Measurements from ENCODE around the gene CXorf65.

Gene CXorf65

DNA sequence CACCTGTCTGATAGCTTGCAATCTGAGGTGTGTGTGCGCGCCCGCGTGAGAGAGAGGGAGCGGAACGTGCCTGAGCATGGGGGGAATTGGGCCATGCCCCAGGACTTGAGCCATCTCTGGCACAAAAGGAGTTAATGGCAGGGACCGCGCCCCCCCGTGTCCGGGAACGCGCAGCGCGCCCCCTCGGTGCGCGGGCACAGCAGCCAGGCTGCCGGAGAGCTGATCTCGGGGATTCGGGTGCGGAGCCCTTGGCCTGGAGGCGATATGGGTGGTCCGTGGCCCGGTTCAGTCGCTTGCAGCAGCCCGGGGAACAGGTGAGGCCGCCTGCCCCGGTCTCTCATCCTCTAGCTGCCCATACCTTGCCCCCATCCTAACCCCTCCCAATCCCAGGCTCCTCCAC, 38.1 kb upstream of the CXorf65 start, which contains the start of gene NLGN3:
NLGN3 (plus strand) TSS at position 191 of the 400 bp plus-strand sequence. CDS start 2,909 bp downstream, outside the sequence.
- no peaks in the 10 kb centered on the region for H3K79me2 ChIP-seq (ENCODE audit: low read length)
- no peak within 1 kb of the TSS for H3K27ac ChIP-seq (ENCODE audit: low read length)
- no peaks in the 10 kb centered on the region for H3K27me3 ChIP-seq (replicated peaks; ENCODE audit: insufficient read depth, low read length)
- H3K9me2 ChIP-seq (replicated peaks; ENCODE audit: insufficient read depth, low read length) = no peaks in the 10 kb centered on the region
- H2AFZ ChIP-seq (ENCODE audit: low read length) = no peak within 1 kb of the TSS
- no peaks in the 10 kb centered on the region for H3K36me3 ChIP-seq (replicated peaks; ENCODE audit: insufficient read depth, low read length)
- DNase-seq = no peak
- no peak within 1 kb of the TSS for H3K9ac ChIP-seq (ENCODE audit: low read length)
- no peaks in the 10 kb centered on the region for H3F3A ChIP-seq (ENCODE audit: insufficient read depth, low read length)
- H3K9me3 ChIP-seq (replicated peaks; ENCODE audit: insufficient read depth, low read length) = no peaks in the 10 kb centered on the region
- H3K4me2 ChIP-seq (ENCODE audit: low read depth, low read length) = no peak within 1 kb of the TSS
- TF ChIP-seq EZH2 (optimal IDR thresholded peaks at IDR 0.05; ENCODE audit: low read depth, low read length) (no peak), EZH2phosphoT487 (IDR thresholded peaks at IDR 0.05; ENCODE audit: low read length) (no peak)
- TF ChIP-seq, protein P1, sequence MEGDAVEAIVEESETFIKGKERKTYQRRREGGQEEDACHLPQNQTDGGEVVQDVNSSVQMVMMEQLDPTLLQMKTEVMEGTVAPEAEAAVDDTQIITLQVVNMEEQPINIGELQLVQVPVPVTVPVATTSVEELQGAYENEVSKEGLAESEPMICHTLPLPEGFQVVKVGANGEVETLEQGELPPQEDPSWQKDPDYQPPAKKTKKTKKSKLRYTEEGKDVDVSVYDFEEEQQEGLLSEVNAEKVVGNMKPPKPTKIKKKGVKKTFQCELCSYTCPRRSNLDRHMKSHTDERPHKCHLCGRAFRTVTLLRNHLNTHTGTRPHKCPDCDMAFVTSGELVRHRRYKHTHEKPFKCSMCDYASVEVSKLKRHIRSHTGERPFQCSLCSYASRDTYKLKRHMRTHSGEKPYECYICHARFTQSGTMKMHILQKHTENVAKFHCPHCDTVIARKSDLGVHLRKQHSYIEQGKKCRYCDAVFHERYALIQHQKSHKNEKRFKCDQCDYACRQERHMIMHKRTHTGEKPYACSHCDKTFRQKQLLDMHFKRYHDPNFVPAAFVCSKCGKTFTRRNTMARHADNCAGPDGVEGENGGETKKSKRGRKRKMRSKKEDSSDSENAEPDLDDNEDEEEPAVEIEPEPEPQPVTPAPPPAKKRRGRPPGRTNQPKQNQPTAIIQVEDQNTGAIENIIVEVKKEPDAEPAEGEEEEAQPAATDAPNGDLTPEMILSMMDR (IDR thresholded peaks at IDR 0.05; ENCODE audit: low read length) = no peak
- H4K20me1 ChIP-seq (ENCODE audit: insufficient read depth, low read length) = no peaks in the 10 kb centered on the region
- H3K4me3 ChIP-seq (ENCODE audit: low read length) = no peak within 1 kb of the TSS
- no peaks in the 10 kb centered on the region for H3K4me1 ChIP-seq (ENCODE audit: low read length)

DNA sequence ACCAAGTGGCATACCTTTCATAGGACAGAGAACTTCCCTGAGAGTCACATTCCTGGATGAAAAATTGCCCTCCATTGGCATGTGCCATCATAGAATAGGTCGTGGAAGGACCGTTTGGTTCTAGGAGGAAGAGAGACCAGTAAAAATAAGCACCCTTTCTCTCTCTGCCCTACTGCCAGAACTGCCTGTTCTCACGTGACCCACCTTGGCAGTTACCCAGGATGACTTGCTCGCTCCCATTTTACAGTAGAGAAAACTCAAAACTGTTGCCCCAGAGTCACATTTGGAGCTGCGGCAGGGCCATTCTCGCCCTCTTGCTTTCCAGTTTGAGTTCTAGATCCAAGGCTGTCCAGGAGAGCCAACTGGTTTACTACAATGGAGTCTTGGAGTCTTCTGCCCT, 37.0 kb upstream of the CXorf65 start:
- H3K9me2 ChIP-seq (replicated peaks; ENCODE audit: insufficient read depth, low read length) = no peaks in the 10 kb centered on the region
- TF ChIP-seq EZH2phosphoT487 (IDR thresholded peaks at IDR 0.05; ENCODE audit: low read length) (no peak), EZH2 (optimal IDR thresholded peaks at IDR 0.05; ENCODE audit: low read depth, low read length) (no peak)
- TF ChIP-seq, protein P1 (IDR thresholded peaks at IDR 0.05; ENCODE audit: low read length) = no peak
- H3K4me1 ChIP-seq (ENCODE audit: low read length) = no peaks in the 10 kb centered on the region
- no peaks in the 10 kb centered on the region for H3K9me3 ChIP-seq (replicated peaks; ENCODE audit: insufficient read depth, low read length)
- no peak for DNase-seq
- no peak overlapping the region for H3K9ac ChIP-seq (ENCODE audit: low read length)
- no peak overlapping the region for H3K4me2 ChIP-seq (ENCODE audit: low read depth, low read length)
- H3K36me3 ChIP-seq (replicated peaks; ENCODE audit: insufficient read depth, low read length) = no peaks in the 10 kb centered on the region
- no peaks in the 10 kb centered on the region for H3K27me3 ChIP-seq (replicated peaks; ENCODE audit: insufficient read depth, low read length)
- H3K79me2 ChIP-seq (ENCODE audit: low read length) = no peaks in the 10 kb centered on the region
- no peaks in the 10 kb centered on the region for H4K20me1 ChIP-seq (ENCODE audit: insufficient read depth, low read length)
- no peaks in the 10 kb centered on the region for H3F3A ChIP-seq (ENCODE audit: insufficient read depth, low read length)
- no peak overlapping the region for H2AFZ ChIP-seq (ENCODE audit: low read length)
- no peak overlapping the region for H3K27ac ChIP-seq (ENCODE audit: low read length)
- H3K4me3 ChIP-seq (ENCODE audit: low read length) = no peak overlapping the region

DNA sequence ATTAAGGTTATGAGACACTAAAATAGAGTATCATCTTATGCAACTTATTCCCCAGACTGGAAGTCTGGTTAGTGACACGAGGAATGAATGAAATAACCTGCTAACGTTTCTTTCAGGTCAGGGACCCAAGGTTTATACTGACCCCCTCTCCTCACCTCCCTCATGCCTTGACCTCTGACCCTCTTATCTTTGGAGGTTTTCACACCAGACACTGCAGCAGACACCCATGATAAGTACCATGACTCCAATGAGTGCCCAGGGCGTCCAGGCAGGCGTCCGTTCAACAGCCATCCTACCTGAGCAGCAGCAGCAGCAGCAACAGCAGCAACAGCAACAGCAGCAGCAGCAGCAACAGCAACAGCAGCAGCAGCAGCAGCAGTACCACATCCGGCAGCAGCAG, 33.9 kb upstream of the CXorf65 start:
- Histone ChIP-seq H3K27ac (ENCODE audit: low read length) (no peak overlapping the region), H3K79me2 (ENCODE audit: low read length) (no peaks in the 10 kb centered on the region), H3F3A (ENCODE audit: insufficient read depth, low read length) (no peaks in the 10 kb centered on the region), H3K36me3 (replicated peaks; ENCODE audit: insufficient read depth, low read length) (no peaks in the 10 kb centered on the region), H3K4me3 (ENCODE audit: low read length) (no peak overlapping the region), H3K4me2 (ENCODE audit: low read depth, low read length) (no peak overlapping the region), H4K20me1 (ENCODE audit: insufficient read depth, low read length) (no peaks in the 10 kb centered on the region), H3K4me1 (ENCODE audit: low read length) (no peaks in the 10 kb centered on the region), H3K9ac (ENCODE audit: low read length) (no peak overlapping the region), H3K9me3 (replicated peaks; ENCODE audit: insufficient read depth, low read length) (no peaks in the 10 kb centered on the region), H3K9me2 (replicated peaks; ENCODE audit: insufficient read depth, low read length) (no peaks in the 10 kb centered on the region), H3K27me3 (replicated peaks; ENCODE audit: insufficient read depth, low read length) (no peaks in the 10 kb centered on the region), H2AFZ (ENCODE audit: low read length) (no peak overlapping the region)
- TF ChIP-seq, protein P1 (IDR thresholded peaks at IDR 0.05; ENCODE audit: low read length) = no peak
- TF ChIP-seq EZH2 (optimal IDR thresholded peaks at IDR 0.05; ENCODE audit: low read depth, low read length) = no peak
- no peak for TF ChIP-seq EZH2phosphoT487 (IDR thresholded peaks at IDR 0.05; ENCODE audit: low read length)
- DNase-seq = no peak

Measured in MM.1S (cell line).